Measurements from ENCODE around the gene CIZ1.
A peak's percentile ranks its signal among the peaks of the same experiment; 100 is the strongest.
"Not testable (repeated sequence)": the region's sequence is repeated elsewhere in the genome, so short reads cannot be mapped to it uniquely, and the experiment has no call there.

The CIZ1 gene, protein sequence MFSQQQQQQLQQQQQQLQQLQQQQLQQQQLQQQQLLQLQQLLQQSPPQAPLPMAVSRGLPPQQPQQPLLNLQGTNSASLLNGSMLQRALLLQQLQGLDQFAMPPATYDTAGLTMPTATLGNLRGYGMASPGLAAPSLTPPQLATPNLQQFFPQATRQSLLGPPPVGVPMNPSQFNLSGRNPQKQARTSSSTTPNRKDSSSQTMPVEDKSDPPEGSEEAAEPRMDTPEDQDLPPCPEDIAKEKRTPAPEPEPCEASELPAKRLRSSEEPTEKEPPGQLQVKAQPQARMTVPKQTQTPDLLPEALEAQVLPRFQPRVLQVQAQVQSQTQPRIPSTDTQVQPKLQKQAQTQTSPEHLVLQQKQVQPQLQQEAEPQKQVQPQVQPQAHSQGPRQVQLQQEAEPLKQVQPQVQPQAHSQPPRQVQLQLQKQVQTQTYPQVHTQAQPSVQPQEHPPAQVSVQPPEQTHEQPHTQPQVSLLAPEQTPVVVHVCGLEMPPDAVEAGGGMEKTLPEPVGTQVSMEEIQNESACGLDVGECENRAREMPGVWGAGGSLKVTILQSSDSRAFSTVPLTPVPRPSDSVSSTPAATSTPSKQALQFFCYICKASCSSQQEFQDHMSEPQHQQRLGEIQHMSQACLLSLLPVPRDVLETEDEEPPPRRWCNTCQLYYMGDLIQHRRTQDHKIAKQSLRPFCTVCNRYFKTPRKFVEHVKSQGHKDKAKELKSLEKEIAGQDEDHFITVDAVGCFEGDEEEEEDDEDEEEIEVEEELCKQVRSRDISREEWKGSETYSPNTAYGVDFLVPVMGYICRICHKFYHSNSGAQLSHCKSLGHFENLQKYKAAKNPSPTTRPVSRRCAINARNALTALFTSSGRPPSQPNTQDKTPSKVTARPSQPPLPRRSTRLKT

DNA sequence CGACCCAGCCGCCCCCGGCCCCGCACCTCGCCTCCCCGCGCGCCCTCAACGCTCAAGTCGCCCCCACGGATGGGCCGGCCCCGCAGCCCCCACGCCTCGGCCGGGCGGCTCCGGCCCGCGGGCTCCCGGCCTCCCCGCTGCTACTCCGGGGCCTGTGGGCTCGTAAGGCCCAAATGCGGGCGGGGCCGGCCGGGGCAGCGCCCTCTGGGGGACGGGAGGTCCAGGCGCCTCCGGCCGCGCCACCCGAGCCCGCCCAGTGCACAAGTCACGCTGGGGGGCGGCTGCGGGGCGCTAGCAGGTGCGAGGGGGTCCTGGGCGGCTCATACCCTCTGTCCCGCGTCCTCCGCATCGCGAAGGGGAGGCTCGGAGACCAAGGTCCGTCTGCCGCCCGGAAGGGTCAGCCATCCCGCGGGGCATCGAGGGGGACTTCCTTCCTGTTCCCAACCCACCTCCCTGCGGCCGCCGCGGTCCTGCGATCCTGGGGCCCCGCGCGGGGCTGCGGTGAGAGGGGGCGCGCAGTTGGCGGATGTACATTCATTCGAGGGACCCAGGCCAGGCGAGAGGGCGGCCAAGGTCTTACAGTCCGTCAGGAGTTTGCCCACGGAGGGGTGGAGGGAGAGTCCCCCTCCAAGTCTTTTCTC lies at the start of gene CIZ1:
CIZ1 (minus strand) TSS at position 167 of the 641 bp plus-strand sequence. CDS start 715 bp downstream, outside the sequence.
- peak; percentile 60 to 91 (median 87) for DNase-seq

DNA sequence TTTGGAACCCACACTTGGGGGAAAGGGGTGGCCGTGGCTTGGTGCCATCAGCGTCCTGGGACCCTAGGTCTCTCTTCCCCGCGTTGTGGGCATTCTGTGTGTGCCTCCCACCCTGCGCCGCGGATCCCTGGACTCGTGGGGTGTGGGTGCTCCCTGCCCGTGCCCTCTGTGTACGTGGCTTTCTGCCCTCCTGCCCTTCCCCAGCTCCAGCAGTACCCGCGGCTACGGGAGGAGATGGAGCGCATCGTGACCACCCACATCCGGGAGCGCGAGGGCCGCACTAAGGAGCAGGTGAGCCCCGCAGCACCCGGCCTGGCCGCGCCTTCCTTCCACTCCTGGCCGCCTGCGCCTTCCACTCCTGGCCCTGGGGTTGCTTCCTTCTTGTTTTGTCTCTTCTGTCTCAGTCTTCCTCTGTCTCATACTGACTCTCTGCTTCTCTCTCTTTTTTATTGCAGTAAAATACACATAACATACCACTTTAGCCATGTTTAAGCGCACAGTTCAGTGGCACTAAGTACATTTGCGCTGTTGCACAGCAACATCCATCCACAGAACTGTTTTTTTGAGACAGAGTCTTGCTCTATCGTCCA lies 42.5 kb upstream of the CIZ1 start:
- no peak for DNase-seq

DNA sequence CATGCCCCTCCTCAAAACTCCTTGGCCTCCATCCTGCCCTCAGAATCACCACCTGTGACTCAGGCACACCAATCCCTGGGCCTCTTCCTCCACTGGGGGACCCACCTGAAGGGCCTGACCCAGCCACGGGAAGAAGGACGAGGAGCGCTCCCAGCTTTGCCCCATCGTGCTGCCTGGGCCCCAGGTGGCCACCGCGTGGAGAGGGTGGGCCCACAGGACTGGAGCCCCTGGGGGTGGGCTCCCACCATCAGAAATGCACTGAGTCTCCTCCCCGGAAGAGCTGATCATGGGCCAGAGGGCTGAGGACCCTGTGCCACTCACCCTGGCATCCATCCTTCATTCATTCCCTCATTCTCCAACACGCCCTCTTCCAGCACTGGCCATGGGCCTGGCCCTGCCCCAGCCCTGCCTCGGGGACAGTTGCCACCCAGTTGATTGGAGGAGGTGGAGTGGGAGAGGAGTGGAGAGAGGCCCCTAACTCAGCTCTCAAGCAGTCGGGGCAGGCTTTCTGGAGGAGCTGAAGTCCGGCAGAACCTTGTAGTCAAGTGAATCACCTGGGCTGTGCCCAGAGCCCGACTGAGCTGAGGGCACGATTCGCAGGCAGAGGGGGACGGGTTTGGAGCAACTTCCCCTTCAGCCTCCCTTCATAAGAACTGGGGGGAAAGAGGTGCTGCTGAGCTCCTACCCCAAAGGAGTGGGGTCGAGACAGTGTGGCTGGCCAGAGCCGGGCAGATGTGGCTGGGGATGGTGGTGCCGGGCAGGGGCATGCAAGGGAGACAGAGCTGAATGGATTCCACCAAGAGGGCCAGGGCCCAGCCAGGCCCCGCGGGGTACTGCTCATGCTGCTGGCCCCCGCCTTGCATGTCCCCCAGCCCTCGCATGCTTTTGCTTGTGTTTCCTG lies 41.4 kb upstream of the CIZ1 start:
- DNase-seq: no peak

DNA sequence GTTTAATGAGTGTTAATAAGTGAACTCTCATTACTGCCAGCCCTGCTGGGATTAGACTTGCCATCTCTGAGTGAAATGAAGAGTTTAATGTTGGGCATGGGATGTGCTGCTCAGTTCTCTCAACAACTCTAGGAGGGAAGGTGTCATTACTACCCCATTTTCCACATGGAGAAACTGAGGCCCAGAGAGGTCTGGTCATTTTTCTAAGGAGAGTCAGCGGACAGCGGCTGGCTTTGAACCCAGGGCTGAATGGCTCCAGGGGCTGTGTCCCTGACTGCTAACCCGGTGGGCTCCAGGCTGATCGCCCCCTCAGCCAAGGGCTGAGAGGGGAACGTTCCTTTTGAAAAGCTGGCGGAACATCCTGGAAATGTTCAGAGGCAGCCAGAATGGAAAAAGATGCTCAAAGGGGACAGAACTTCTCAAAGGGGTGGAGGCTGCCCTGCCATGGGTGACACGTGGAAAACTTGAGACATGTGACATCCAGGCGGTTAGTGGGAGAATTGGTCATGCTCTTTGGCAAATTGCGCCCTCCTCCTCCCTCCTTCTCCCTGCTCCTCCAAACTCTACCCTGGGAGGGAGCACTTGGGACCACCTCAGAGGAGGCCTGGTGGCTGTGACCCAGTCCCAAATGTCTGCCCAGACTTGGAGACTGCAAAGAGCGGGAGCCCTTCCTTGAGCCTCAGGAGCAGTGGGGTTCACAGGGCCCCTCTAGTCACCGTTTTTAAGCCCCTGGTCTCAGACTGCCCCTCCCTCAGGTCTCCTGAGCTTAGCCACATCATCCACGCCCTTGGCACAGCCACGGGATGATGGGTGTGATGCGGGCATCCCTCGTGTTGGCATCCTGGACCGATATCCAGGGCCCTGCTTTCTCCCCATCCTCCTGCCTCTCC lies 40.5 kb upstream of the CIZ1 start:
- no peak for DNase-seq

DNA sequence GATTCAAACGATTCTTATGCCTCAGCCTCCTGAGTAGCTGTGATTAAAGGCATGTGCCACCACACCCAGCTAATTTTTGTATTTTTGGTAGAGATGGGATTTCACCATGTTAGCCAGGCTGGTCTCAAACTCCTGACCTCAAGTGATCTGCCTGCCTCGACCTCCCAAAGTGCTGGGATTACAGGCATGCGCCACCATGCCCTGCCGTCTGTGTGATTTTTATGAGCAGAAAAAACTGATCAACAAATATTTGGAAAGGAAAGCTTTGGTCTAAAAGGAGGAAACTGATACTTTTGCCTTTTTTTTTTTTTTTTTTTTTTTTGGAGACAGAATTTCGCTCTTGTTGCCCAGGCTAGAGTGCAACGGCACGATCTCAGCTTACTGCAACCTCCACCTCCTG lies 39.5 kb upstream of the CIZ1 start:
- not testable (repeated sequence) for DNase-seq

DNA sequence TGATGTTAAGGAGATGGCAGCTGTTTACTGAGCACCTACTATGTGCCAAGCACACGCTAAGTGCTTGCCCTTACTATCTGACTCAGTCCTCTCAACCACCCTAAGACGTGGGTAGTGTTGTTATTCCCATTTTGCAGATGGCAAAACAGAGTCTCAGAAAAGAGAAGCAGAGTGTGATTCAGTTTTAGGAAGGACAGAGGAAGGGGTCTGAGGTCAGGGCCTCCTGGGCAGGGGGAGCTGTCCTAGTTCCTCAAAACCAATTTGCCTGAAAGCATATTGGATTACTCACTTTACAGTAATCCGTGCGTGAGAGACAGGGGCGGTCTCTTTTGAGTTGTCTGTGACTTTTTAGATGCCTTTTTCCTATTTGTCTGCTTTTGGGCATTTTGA lies 35.0 kb upstream of the CIZ1 start:
- no peak for DNase-seq

DNA sequence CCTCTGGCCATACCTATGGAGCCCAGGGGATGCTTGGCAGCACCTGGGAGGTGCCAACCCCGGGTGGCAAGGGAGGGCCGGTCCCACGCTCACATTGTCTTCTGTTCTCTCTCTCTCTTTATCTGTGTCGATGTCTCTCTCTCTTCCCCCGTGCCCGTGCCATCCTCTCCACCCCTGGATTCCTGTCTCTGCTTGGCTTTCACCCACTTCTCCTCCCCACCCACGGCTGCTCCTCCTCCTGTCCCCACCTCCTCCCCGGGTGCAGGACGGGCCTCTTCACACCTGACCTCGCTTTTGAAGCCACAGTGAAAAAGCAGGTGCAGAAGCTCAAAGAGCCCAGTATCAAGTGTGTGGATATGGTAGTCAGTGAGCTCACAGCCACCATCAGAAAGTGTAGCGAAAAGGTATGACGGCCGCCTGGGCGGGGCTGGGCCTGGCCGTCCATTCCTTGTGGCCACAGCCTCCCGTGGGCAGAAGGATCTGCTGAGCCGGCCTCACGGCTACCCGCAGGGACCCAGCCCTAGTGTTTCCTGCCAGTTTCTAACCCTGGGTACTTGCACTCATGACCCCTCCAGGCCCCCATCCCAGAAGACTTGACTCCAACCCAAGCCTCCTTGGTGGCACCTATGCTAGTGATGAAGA lies 34.5 kb upstream of the CIZ1 start:
- no peak for DNase-seq

DNA sequence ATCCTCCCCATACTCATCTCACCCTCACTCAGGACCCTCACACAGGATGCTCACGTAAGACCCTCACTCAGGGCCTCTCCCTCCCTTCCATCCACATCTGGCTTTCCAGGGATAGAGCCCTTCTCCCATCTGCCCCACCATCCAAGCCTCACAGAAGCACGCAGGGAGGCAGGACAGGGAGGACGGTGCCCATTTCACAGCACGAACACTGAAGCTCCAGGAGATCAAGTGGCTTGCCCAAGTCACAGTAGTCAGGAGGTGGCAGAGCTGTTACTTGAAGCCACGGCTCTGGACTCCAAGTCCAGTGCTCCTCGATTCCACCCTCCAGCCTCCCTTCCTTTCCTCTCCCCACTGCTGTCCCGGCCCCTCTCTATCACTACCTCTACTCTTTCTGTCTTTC lies 33.5 kb upstream of the CIZ1 start:
- DNase-seq: no peak

DNA sequence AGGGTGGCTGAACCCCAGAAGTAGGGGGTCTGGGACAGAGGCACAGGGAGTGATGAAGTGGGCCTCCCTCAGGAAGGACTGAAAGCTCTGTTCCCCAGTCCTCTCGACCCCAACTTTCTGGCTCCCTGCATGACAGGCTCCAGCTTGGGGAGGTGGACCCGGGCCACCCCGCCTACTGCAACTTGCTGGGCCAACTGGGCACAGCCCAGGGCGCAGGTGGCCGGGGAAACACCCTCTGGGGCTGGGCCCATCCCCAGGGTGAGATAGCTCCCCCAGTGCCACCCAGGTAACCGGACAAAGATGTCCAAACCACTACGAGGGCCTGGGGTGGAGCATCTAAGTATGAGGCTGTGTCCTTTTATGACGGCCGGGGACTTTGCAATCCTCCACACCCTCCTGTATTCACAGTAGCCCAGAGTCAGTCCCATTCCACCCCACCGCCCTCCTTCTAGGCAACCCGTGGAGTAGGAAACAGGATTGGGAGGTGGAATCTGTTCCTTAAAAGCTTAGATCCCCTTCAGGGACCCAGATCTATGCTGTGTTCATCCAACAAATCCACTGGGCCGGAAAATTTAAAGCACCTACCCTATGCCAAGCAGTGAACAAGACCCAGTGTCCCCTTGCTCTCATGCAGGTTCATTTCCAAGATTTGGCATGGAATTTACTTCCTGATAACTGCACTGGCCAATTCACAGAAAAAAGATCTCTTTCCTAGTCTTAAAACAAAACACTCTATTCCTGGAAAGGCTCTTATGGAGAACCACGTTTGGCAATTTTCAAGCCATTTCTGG lies 31.7 kb upstream of the CIZ1 start:
- no peak for DNase-seq

DNA sequence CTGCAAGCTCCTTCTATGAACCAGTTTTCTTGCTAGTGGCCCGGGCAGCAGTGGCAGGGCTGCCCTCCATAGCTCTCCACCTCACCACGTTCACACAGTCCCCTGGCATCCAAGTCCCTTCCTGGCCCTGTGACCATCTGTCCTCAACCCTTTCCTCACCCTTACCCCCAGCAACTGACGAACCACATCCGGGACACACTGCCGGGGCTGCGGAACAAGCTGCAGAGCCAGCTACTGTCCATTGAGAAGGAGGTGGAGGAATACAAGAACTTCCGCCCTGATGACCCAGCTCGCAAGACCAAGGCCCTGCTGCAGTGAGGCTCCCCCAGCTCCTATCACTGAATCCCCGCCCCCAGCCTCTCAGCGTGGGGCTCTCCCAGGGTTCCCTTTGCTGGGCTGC lies 30.7 kb upstream of the CIZ1 start:
- no peak for DNase-seq

DNA sequence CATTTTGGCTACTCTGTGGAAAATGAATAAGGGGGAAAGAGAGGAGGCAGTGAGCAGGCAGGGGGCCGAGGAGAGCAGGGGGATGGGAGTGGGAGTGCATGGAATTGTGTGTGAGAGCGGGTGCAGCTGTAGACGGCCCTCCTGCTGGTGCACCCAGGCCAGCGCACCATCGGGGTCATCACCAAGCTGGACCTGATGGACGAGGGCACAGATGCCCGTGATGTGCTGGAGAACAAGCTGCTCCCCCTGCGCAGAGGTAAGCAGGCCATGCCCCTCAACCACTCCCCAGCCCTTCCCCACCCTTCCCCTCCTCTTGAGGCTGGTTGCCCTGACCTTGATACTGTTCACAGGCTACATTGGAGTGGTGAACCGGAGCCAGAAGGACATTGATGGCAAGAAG lies 28.5 kb upstream of the CIZ1 start:
- DNase-seq: no peak

DNA sequence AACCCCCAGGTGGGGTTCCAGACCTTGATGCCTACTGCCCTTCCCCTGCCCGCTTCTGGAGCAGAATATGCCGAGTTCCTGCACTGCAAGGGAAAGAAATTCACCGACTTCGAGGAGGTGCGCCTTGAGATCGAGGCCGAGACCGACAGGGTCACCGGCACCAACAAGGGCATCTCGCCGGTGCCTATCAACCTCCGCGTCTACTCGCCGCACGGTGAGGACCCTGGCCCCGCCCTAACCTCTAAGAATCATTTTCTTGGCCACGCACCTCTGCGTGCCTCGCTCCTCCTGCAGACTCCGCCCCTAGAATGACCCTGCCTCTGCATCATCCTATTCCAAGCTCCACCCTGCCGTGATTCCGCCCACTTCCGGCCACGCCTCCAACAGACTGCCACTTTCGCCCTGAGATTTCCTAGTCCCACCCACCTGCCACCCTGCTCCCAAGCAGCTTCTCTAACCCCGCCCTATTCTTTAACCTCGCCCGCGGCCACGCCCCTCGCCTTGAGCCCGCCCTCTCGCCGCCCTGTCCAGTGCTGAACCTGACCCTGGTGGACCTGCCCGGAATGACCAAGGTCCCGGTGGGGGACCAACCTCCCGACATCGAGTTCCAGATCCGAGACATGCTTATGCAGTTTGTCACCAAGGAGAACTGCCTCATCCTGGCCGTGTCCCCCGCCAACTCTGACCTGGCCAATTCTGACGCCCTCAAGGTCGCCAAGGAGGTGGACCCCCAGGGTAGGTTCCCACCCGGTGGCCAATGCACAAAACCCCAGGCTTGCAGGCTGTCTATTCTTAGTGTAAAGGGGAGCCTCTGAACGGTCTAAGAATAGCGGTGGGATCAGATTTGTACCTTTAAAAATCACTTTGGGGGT lies 27.4 kb upstream of the CIZ1 start:
- peak in 2 of 3 experiments; percentile 11 to 80 for DNase-seq

DNA sequence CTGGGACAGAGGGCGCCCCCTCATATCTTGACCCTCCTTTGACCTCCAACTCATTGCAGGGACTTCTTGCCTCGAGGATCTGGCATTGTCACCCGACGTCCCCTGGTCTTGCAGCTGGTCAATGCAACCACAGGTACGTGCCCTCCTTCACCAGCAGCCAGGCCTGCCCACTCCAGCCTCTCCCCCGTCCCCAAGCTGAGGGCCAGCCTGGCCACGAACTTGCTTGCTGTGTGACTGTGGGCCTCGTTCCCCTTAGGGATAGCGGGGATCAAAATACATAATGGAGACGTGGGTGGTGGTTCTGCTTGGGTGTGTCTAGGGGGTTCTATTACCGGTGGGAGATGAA lies 26.8 kb upstream of the CIZ1 start:
- DNase-seq: no peak

DNA sequence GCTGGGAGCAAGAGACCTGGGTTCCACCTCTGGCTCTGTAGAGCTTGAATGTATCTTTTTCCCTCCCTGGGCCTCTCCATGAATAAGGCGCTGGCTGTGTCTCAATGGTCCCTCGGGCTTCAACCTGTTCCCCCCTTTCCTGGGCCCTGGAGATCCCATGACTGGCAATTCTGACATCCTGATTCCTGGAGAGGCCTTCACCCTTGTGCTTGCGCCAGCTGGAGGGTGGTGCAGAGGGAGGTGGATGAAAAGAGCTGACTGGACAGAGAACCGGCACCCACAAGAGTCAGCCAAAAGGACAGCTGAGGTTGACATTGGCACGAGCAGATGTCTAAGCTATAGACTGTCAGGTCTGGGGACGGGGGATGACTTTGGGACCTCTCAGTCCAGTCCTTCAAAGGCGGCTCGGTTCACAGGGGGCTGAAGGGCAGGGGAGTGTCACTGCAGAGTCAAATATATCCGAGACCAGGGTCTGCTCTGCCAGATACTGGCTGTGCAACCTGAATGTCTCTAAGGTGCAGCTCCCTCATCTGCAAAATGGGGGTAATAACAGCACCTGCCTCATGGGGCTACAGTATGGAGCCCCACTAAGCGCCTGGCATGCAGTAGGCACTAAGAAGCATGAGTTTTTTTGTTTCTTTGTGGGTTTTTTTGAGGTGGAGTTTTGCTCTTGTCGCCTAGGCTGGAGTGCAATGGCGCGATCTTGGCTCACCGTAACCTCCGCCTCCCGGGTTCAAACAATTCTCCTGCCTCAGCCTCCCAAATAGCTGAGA lies 25.6 kb upstream of the CIZ1 start:
- DNase-seq: no peak

DNA sequence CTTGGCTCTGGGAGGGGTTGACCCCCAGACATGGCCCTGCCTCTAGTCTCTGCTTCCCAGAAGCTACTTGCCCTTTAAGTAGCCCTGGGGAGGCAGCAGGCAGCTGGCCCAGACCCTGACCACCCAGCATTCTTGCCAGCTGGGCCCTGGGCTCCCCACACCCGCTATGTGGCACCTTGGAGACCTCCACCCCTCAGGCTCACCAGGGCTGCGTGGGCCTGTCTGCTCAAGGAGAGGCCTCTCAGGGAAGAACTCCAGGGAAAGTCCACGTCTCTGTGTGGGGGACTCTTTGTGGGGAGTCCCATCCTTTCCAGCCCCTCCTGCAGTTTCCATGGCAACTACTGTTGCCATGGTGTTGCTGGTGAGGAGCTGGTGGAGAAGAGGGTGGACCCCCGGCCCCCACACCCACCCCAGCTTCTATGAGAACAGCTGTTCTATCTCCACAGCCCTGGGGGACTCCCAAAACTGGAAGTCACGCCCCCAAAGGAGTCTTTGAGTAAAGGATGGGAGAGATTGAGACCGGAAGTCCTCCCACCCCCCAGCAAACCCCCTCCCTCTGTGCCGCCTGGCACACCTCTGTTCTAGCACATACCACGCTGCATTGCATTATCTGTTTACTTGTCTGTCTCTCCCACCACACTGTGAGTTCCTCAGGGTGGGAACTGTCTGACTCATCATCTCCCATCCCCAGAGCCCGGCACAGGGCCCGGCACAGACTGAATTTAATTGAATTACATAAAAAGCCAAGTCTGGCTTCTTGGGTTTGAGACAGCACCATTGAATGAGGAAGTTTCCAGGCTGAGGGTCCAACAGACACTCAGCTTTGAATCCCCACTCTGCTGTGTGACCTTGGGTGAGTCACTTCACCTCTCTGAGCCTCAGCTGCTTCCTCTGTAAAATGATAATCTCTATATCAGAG lies 24.4 kb upstream of the CIZ1 start:
- no peak for DNase-seq

Data from NCI-H1417 (cell line).